Duodenal mucosa (tissue), 2 donors: ENCODE results near the gene PLN.

Experiments used
- H3K27ac ChIP-seq: one replicate; pipeline ENCODE4 v1.7.0; 2013; ENCODE audit warnings: low read depth, low read length
- H3K27me3 ChIP-seq, 2 donors: one replicate each; pipeline ENCODE4 v1.7.0; 2013; ENCODE audit warnings: low read length in 2 of 2, control low read depth in 1 of 2; ENCODE audit not compliant: insufficient read depth in 2 of 2, control insufficient read depth in 1 of 2
- H3K36me3 ChIP-seq, 2 donors: one replicate each; pipeline ENCODE4 v1.7.0; 2013; ENCODE audit warnings: low read length in 2 of 2, control low read depth in 1 of 2; ENCODE audit not compliant: insufficient read depth in 2 of 2, control insufficient read depth in 1 of 2
- H3K4me1 ChIP-seq, 2 donors: one replicate each; pipeline ENCODE4 v1.7.0; 2013; ENCODE audit warnings: low read length in 2 of 2, control low read depth in 1 of 2; ENCODE audit not compliant: insufficient read depth in 2 of 2, control insufficient read depth in 1 of 2
- H3K4me3 ChIP-seq, 2 donors: one replicate each; pipeline ENCODE4 v1.7.0; 2013; ENCODE audit warnings: low read length in 2 of 2, low read depth in 1 of 2
- H3K9ac ChIP-seq, 2 donors: one replicate each; pipeline ENCODE4 v1.7.0; 2013; ENCODE audit warnings: low read length in 2 of 2, low read depth in 1 of 2
- H3K9me3 ChIP-seq, 2 donors: one replicate each; pipeline ENCODE4 v1.7.0; 2013; ENCODE audit warnings: low read length in 2 of 2, control low read depth in 1 of 2; ENCODE audit not compliant: control insufficient read depth in 1 of 2

PLN gene

GRCh38 chr6:118578617-118579016 lies 30.5 kb downstream of the PLN start:
- Histone ChIP-seq H3K36me3 (peaks cover 0 to 3% of the 10 kb centered on the region in 2 donors), H3K4me1 (peaks cover 3 to 8% of the 10 kb centered on the region in 2 donors), H3K9me3 (peaks cover 22 to 28% of the 10 kb centered on the region in 2 donors), H3K27me3 (no peaks in the 10 kb centered on the region), H3K9ac (no peak overlapping the region), H3K27ac (no peak overlapping the region), H3K4me3 (no peak overlapping the region)

DNA sequence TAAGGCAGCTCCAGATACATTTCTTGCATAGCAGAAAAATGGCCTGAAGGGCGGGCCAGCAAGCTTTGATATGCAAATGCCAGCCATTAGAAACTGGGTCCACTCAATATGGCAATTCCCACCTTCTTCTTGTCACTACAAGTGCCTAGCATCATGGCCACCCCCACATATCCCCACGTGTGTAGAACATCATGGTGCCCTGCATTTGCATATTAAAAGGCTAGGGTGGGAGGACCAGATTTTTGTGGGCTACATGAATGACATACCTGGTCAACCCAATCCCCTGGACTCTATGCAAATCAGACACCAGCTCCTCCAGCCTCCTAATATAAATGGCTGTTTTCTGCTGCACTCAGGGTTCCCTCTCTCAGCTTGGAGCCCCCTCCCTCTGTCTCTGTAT lies 31.7 kb downstream of the PLN start:
- Histone ChIP-seq H3K9ac (no peak overlapping the region), H3K9me3 (peaks cover 11 to 18% of the 10 kb centered on the region in 2 donors), H3K36me3 (no peaks in the 10 kb centered on the region), H3K4me1 (peaks cover 3 to 8% of the 10 kb centered on the region in 2 donors), H3K4me3 (no peak overlapping the region), H3K27me3 (no peaks in the 10 kb centered on the region), H3K27ac (no peak overlapping the region)

DNA sequence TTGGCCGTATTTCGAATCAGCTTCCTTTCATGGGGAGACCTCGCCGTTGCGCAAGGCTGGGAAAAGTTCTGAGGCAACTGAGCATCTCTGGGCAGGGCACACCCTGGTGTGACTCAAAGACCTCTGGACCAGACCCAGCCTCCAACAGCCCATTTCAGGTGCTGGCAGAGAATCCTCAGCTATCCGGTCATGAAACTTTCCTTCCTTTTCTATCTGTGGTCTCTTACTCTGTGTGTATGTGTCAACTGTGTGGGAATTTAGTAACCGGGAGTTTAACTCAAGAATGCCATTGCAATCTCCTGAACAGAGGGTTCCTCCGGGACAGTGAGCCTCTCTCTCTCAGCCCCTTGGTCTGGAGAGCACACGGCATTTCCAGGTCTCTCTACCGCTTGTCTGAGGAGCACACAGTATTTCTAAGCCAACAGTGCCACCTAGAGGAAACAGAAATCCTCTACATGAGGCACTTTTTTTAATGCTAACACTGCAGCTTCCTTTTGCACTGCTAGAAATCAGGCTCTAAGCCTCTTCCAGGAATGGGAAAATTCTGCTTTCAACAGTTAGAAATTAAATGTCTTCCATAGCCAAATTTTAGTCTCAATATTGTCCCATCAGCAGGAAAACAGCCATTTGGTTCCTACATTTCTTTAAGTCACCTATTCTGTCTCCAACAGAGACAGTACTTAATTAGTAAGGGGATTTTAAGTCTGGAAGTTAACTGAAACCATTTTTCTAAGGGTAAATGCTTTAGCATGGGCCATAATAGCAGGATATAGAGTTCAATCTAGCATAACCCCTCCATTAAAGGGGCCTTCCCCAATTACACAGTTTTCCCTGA lies 32.7 kb downstream of the PLN start:
- Histone ChIP-seq H3K9me3 (peaks cover 5 to 13% of the 10 kb centered on the region in 2 donors), H3K9ac (no peak overlapping the region), H3K27ac (no peak overlapping the region), H3K4me3 (no peak overlapping the region), H3K27me3 (no peaks in the 10 kb centered on the region), H3K4me1 (peaks cover 3 to 8% of the 10 kb centered on the region in 2 donors), H3K36me3 (no peaks in the 10 kb centered on the region)

DNA sequence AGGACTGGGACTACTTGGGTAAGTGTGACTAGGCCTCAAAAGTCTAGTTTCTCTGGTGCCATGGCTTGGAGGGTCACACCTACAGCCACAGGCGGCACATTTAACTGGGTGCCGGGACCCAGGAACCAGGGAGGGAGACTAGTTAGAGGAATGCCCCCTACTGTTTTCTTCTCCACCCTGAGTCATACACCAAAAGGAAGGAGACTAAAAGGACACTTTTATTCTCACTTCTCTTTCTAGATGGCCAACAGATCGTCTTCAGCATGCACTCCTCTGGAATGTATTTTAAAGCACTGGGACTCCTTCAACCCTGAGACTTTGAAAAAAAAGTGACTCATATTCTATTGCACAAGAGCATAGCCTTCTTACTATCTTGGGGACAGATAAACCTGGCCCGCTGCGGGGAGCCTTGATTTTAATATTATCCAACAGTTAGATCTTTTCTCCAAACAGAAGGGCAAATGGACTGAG lies 33.4 kb downstream of the PLN start:
- no peak overlapping the region for H3K4me3 ChIP-seq
- H3K36me3 ChIP-seq = no peaks in the 10 kb centered on the region
- no peak overlapping the region for H3K9ac ChIP-seq
- no peaks in the 10 kb centered on the region for H3K27me3 ChIP-seq
- H3K27ac ChIP-seq = no peak overlapping the region
- peaks cover 5 to 13% of the 10 kb centered on the region in 2 donors for H3K9me3 ChIP-seq
- peaks cover 3 to 11% of the 10 kb centered on the region in 2 donors for H3K4me1 ChIP-seq

- no peaks in the 10 kb centered on the region for H3K27me3 ChIP-seq
- no peak overlapping the region for H3K4me3 ChIP-seq
- no peak overlapping the region for H3K9ac ChIP-seq
- no peak overlapping the region for H3K27ac ChIP-seq
- H3K4me1 ChIP-seq = peaks cover 3 to 19% of the 10 kb centered on the region in 2 donors
- no peaks in the 10 kb centered on the region for H3K36me3 ChIP-seq
- H3K9me3 ChIP-seq = peaks cover 0 to under 1% of the 10 kb centered on the region in 2 donors
Observed at GRCh38 chr6:118584911-118585310, 36.8 kb downstream of the PLN start.

DNA sequence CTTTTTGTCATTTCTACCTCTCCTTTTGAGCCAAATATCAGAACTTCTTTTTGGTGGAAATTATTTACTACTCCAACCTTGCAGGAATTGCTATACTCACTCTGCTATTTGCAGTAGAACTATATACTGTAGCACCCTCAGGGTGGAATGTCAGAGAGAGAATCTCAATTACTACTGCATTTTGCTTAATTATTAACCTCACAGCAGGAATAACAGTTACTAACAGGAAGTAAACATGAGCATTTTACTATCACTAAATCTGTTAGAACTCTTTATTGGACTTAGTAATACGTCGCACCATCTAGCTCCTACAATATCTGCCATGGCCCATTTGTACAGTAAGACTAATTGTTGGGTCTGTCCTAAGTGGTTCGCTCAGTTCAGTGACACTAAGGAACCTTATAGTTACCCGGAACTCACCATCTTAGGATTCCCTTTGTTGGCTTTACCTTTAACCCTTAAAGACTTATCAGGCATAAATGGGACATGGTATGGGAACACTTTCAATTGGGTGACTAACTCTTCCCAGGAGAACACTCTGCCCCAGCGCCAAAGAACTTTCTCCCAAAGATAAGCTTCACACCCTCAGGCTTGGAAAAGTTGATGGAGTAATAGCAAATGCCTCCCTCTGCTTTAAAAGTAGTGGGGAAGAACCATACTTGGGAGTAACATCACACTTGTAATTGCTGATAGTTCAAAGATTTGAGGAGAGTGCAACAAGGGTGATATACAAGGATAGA lies 38.8 kb downstream of the PLN start:
- no peak overlapping the region for H3K27ac ChIP-seq
- no peaks in the 10 kb centered on the region for H3K9me3 ChIP-seq
- H3K4me3 ChIP-seq = peak overlapping the region; percentile 9 to 11
- peaks cover 2 to 11% of the 10 kb centered on the region in 2 donors for H3K4me1 ChIP-seq
- no peaks in the 10 kb centered on the region for H3K27me3 ChIP-seq
- H3K9ac ChIP-seq = no peak overlapping the region
- no peaks in the 10 kb centered on the region for H3K36me3 ChIP-seq

DNA sequence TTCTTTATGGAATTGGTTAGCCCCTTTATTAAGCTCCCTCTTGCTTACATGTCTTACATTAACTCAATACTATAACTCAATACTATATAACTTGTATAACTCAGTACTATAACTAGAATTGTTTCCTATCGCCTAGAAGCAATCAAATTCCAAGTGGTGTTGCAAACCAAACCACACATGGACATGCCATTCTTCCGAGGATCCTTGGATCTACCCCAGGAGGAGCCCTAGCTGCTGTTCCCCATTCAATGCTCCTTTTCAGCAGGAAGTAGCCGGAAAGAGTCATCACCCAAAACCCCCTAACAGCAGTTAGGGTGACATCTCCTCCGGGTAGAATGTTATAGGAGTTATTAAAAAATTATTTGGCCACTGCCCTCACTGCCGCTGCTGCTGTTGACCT lies 40.5 kb downstream of the PLN start:
- H3K4me1 ChIP-seq = peaks cover 0 to 11% of the 10 kb centered on the region in 2 donors
- H3K4me3 ChIP-seq = no peak overlapping the region
- H3K9me3 ChIP-seq = no peaks in the 10 kb centered on the region
- H3K9ac ChIP-seq = no peak overlapping the region
- H3K27ac ChIP-seq = no peak overlapping the region
- no peaks in the 10 kb centered on the region for H3K36me3 ChIP-seq
- no peaks in the 10 kb centered on the region for H3K27me3 ChIP-seq

DNA sequence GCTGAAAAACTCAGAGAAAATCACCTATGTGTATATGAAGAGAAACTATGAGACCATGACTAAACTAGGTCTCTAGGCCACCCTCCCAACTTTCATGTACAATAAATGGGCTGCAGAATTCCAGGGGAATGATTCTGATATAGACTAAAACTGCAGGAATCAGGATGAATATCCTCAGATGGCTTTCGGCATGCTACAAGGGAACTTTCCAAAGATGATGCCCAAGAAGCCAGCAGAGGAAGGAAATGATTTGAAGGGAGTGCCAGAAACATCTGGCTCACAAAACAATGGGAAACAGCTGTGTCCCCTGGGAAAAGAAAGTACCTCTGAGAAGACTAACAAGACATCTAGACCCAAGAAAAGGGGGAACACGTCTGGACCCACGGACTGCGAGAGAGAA lies 41.1 kb downstream of the PLN start:
- H3K36me3 ChIP-seq = no peaks in the 10 kb centered on the region
- no peaks in the 10 kb centered on the region for H3K27me3 ChIP-seq
- peaks cover 0 to 11% of the 10 kb centered on the region in 2 donors for H3K4me1 ChIP-seq
- H3K9ac ChIP-seq = no peak overlapping the region
- no peak overlapping the region for H3K4me3 ChIP-seq
- H3K9me3 ChIP-seq = no peaks in the 10 kb centered on the region
- no peak overlapping the region for H3K27ac ChIP-seq

DNA sequence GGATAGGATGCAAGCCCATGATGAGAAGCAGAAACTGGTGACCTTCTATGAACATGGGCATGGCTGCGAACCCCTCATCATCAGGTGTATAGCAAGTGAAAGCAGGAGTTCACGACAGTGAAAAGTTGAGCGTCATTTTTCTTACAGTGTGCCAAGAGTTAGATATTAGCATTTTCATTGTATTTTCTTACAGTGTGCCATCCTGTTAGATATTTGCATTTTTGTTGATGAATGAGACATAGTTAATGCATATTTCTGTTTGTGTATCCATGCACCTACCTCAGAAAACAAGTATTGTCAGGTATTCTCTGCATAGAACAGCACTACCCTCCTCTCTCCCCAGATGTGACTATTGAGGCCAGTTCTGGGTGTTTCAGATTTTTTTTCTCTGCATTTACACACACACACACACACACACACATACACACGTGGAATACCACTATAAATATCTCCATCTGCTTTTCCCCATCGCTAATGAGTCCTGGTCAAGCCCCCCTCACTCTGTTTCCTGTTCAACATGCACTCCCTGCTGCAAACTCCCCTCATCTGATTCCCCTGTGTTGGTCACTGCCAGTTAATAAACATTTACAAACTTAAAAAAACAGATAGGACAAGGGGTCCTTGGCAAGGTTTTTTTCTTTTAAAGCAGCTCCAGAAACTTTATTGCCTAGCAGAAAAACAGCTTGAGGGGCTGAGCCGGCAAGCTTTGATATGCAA lies 41.7 kb downstream of the PLN start:
- Histone ChIP-seq H3K27me3 (no peaks in the 10 kb centered on the region), H3K27ac (no peak overlapping the region), H3K4me1 (peaks cover 0 to 11% of the 10 kb centered on the region in 2 donors), H3K4me3 (no peak overlapping the region), H3K9me3 (no peaks in the 10 kb centered on the region), H3K36me3 (no peaks in the 10 kb centered on the region), H3K9ac (no peak overlapping the region)

DNA sequence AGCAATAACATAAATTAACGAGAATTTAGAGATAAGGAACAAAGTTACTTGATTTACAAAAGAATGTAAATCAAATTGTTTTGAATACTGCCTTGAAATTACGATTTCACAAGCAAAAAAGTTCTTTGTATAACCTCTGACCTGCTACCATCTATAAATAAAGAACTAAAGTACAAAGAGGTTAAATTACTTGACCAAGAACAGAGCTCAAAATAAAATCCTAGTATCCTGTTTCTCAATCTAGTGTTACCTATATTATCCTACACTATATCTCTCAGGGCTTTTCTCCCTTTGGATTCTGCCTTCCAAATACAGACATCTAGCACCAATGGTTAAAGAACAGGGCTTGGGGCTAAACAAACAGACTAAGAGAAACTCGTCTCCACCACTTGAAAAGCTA lies 43.8 kb downstream of the PLN start:
- Histone ChIP-seq H3K36me3 (no peaks in the 10 kb centered on the region), H3K27me3 (no peaks in the 10 kb centered on the region), H3K9me3 (no peaks in the 10 kb centered on the region), H3K4me3 (no peak overlapping the region), H3K27ac (no peak overlapping the region), H3K4me1 (peaks cover 0 to 4% of the 10 kb centered on the region in 2 donors), H3K9ac (no peak overlapping the region)
